Gastroesophageal sphincter (tissue), 3 donors: ENCODE results near the gene ADGRL2.

Experiments
- CTCF ChIP-seq, 4 experiments: fragments of 200-600 bp in 2 of 4; fragments of 450-650 bp in 2 of 4; sonication (generic) in 1 of 4; IDR thresholded peaks; one replicate each; pipeline ENCODE4 v1.5.1; 2017 to 2019; ENCODE audit warnings: antibody characterized with exemption in 4 of 4, mild to moderate bottlenecking in 2 of 4, moderate library complexity in 2 of 4
- EP300 ChIP-seq: sonication (generic); formaldehyde crosslinking; IDR thresholded peaks from one replicate; pipeline ENCODE4 v1.6.1; 2017; ENCODE audit warnings: antibody characterized with exemption, mild to moderate bottlenecking
- POLR2AphosphoS5 ChIP-seq: sonication (generic); formaldehyde crosslinking; IDR thresholded peaks from one replicate; pipeline ENCODE4 v1.6.1; 2017; ENCODE audit warnings: antibody characterized with exemption

- TF ChIP-seq CTCF (IDR thresholded peaks at IDR 0.05) = no peak
- no peak for TF ChIP-seq POLR2AphosphoS5
- TF ChIP-seq EP300 = no peak
Observed at GRCh38 chr1:81889166-81889565, 88.4 kb downstream of the ADGRL2 start.
